WTC11 (cell line): ENCODE data around the gene RNF115. TPM values are rescaled to one million over a fixed set of nuclear protein-coding genes. Genes with fewer than 3 reads are reported as not detected.

Experiments
- ATAC-seq: fragments of 200-7000 bp; cut with Tn5 transposase; 2 replicates; pipeline ENCODE4 v1.10.0; 2021; ENCODE audit warnings: mild to moderate bottlenecking, moderate library complexity
- CTCF ChIA-PET: fragments of 300-600 bp; sonication (Branson Sonifier 250); formaldehyde crosslinking; loops from one replicate; lab custom pipeline; 2021; ENCODE audit warnings: antibody characterized with exemption; lab: Charles Lee
- POLR2A ChIA-PET: fragments of 350-600 bp; sonication (Branson Sonifier 250); formaldehyde crosslinking; loops from one replicate; lab custom pipeline; 2021; ENCODE audit warnings: antibody characterized with exemption; lab: Charles Lee
- DNase-seq: peaks from one replicate; pipeline ENCODE4 v3.0.0; 2021; ENCODE audit warnings: low spot score
- H3K27ac Mint-ChIP-seq: 2 replicates; pipeline ENCODE4 v1.8.0; 2021; ENCODE audit warnings: mixed read lengths
- H3K27me3 Mint-ChIP-seq: 2 replicates; pipeline ENCODE4 v1.8.0; 2021; ENCODE audit warnings: low read depth, mild to moderate bottlenecking, moderate library complexity, mixed read lengths
- H3K36me3 Mint-ChIP-seq: 2 replicates; pipeline ENCODE4 v1.8.0; 2021; ENCODE audit warnings: mixed read lengths
- H3K4me1 Mint-ChIP-seq: 2 replicates; pipeline ENCODE4 v1.8.0; 2022; ENCODE audit warnings: mixed read lengths
- H3K4me3 Mint-ChIP-seq: 2 replicates; pipeline ENCODE4 v1.8.0; 2021; ENCODE audit warnings: mild to moderate bottlenecking, moderate library complexity, mixed read lengths
- H3K9me3 Mint-ChIP-seq: 2 replicates; pipeline ENCODE4 v1.8.0; 2021; ENCODE audit warnings: mixed read lengths
- ATF1 ChIP-seq: sonication (generic); formaldehyde crosslinking; IDR thresholded peaks from 2 replicates; pipeline ENCODE4 v1.8.1; 2023; ENCODE audit warnings: mild to moderate bottlenecking, moderate library complexity, missing genetic modification reagents
- ELF4 ChIP-seq: sonication (generic); formaldehyde crosslinking; IDR thresholded peaks from 2 replicates; pipeline ENCODE4 v1.8.1; 2022; ENCODE audit warnings: low read depth, mild to moderate bottlenecking, moderate library complexity, missing genetic modification reagents
- ESRRA ChIP-seq: sonication (generic); formaldehyde crosslinking; IDR thresholded peaks from 2 replicates; pipeline ENCODE4 v1.8.1; 2022; ENCODE audit warnings: mild to moderate bottlenecking, missing genetic modification reagents, borderline replicate concordance
- GABPB1 ChIP-seq: sonication (generic); formaldehyde crosslinking; IDR thresholded peaks from 2 replicates; pipeline ENCODE4 v1.8.1; 2023; ENCODE audit warnings: mild to moderate bottlenecking, missing genetic modification reagents
- GRHL2 ChIP-seq: fragments of 250-450 bp; sonication (Bioruptor Pico); IDR thresholded peaks from 2 replicates; pipeline ENCODE4 v1.8.0; 2022; ENCODE audit warnings: mild to moderate bottlenecking, moderate library complexity; ENCODE audit not compliant: insufficient replicate concordance, severe bottlenecking
- GTF2I ChIP-seq: fragments of 250-450 bp; sonication (Bioruptor Pico); conservative IDR thresholded peaks from 2 replicates; pipeline ENCODE4 v1.4.0; 2021; ENCODE audit warnings: mild to moderate bottlenecking
- IRF2 ChIP-seq: sonication (generic); formaldehyde crosslinking; IDR thresholded peaks from 2 replicates; pipeline ENCODE4 v1.8.0; 2022; ENCODE audit warnings: low read depth, missing genetic modification reagents, borderline replicate concordance
- KAT7 ChIP-seq: sonication (generic); formaldehyde crosslinking; IDR thresholded peaks from 2 replicates; pipeline ENCODE4 v1.8.1; 2023; ENCODE audit warnings: missing genetic modification reagents, mild to moderate bottlenecking, borderline replicate concordance
- NFE2L1 ChIP-seq: sonication (generic); formaldehyde crosslinking; IDR thresholded peaks from 2 replicates; pipeline ENCODE4 v1.8.1; 2023; ENCODE audit warnings: missing genetic modification reagents
- NFYB ChIP-seq: sonication (generic); formaldehyde crosslinking; conservative IDR thresholded peaks from 2 replicates; pipeline ENCODE4 v1.8.0; 2022; ENCODE audit warnings: low read depth, missing genetic modification reagents
- NR2C2 ChIP-seq: sonication (generic); formaldehyde crosslinking; IDR thresholded peaks from 2 replicates; pipeline ENCODE4 v1.8.0; 2022; ENCODE audit warnings: mild to moderate bottlenecking, missing genetic modification reagents
- ZBTB21 ChIP-seq: sonication (generic); formaldehyde crosslinking; IDR thresholded peaks from 2 replicates; pipeline ENCODE4 v1.8.1; 2023; ENCODE audit warnings: mild to moderate bottlenecking, missing genetic modification reagents, borderline replicate concordance
- ZNF416 ChIP-seq: fragments of 250-450 bp; sonication (Bioruptor Pico); IDR thresholded peaks from 2 replicates; pipeline ENCODE4 v1.9.0; 2021; ENCODE audit warnings: mild to moderate bottlenecking, inconsistent platforms
- ZNF423 ChIP-seq: fragments of 250-450 bp; sonication (Bioruptor Pico); IDR thresholded peaks from 2 replicates; pipeline ENCODE4 v2.1.2; 2022; ENCODE audit warnings: mild to moderate bottlenecking, moderate library complexity
- total RNA-seq: library from RNA; stranded (reverse); gene quantifications from 3 replicates; pipeline ENCODE4 v1.2.3, GENCODE V29; 2021
- TF ChIP-seq, protein P1 (sequence below): sonication (generic); formaldehyde crosslinking; IDR thresholded peaks from 2 replicates; pipeline ENCODE4 v1.8.0; 2022; ENCODE audit warnings: mild to moderate bottlenecking, missing genetic modification reagents
- TF ChIP-seq, protein P2 (sequence below): fragments of 250-450 bp; sonication (Bioruptor Pico); IDR thresholded peaks from 2 replicates; pipeline ENCODE4 v1.9.0; 2021; ENCODE audit warnings: mild to moderate bottlenecking, borderline replicate concordance
- TF ChIP-seq, protein P3 (sequence below): sonication (generic); formaldehyde crosslinking; IDR thresholded peaks from 2 replicates; pipeline ENCODE4 v1.8.1; 2023; ENCODE audit warnings: mild to moderate bottlenecking, missing genetic modification reagents
- TF ChIP-seq, protein P4 (sequence below): sonication (generic); formaldehyde crosslinking; IDR thresholded peaks from 2 replicates; pipeline ENCODE4 v1.8.0; 2022; ENCODE audit warnings: mild to moderate bottlenecking, missing genetic modification reagents
- TF ChIP-seq, protein P5 (sequence below): sonication (generic); formaldehyde crosslinking; IDR thresholded peaks from 2 replicates; pipeline ENCODE4 v1.8.0; 2022; ENCODE audit warnings: missing genetic modification reagents
- TF ChIP-seq, protein P6 (sequence below): fragments of 200-600 bp; IDR thresholded peaks from 2 replicates; pipeline ENCODE4 v1.8.0; 2022; ENCODE audit warnings: antibody characterized with exemption
- TF ChIP-seq, protein P7 (sequence below): fragments of 250-450 bp; sonication (Bioruptor Pico); IDR thresholded peaks from 2 replicates; pipeline ENCODE4 v1.9.0; 2021; ENCODE audit warnings: mild to moderate bottlenecking
- TF ChIP-seq, protein P8 (sequence below): sonication (generic); formaldehyde crosslinking; IDR thresholded peaks from 2 replicates; pipeline ENCODE4 v1.8.1; 2022; ENCODE audit warnings: low read depth, mild to moderate bottlenecking, moderate library complexity, missing genetic modification reagents, borderline replicate concordance

Gene RNF115
- total RNA-seq, 1 experiment from 2014 or later, result 8.1 TPM

DNA sequence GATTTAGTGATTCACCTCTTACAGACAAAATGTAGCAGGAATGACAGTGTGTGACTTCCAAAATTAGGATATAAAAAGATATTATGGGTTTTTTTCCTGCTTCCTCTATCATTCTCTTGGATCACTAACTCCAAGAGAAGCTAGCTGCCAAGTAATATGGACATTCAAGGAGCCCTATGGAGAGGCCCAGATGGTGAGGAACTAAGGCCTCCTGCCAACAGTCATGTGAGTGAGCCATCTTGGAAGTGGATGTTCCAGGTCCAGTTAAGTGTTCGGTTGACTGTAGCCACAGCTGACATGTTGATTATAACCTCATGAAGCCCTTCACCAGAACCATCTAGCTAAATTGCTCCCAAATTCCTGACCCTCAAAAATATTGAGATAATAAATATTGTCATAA is 65.8 kb downstream of the RNF115 start:
- H3K4me3 Mint-ChIP-seq, result no peak overlapping the region
- no peaks in the 10 kb centered on the region for H3K4me1 Mint-ChIP-seq
- H3K27ac Mint-ChIP-seq, result no peak overlapping the region
- POLR2A ChIA-PET, result no interaction called here
- peaks cover 23% of the 10 kb centered on the region for H3K9me3 Mint-ChIP-seq
- CTCF ChIA-PET, result no interaction called here
- TF ChIP-seq GRHL2 (no peak), NFE2L1 (CRISPR knock-in tag) (no peak), ESRRA (CRISPR knock-in tag) (no peak), ZBTB21 (no peak), KAT7 (CRISPR knock-in tag) (no peak)
- TF ChIP-seq, protein P1, sequence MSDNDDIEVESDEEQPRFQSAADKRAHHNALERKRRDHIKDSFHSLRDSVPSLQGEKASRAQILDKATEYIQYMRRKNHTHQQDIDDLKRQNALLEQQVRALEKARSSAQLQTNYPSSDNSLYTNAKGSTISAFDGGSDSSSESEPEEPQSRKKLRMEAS, result no peak
- TF ChIP-seq, protein P2, sequence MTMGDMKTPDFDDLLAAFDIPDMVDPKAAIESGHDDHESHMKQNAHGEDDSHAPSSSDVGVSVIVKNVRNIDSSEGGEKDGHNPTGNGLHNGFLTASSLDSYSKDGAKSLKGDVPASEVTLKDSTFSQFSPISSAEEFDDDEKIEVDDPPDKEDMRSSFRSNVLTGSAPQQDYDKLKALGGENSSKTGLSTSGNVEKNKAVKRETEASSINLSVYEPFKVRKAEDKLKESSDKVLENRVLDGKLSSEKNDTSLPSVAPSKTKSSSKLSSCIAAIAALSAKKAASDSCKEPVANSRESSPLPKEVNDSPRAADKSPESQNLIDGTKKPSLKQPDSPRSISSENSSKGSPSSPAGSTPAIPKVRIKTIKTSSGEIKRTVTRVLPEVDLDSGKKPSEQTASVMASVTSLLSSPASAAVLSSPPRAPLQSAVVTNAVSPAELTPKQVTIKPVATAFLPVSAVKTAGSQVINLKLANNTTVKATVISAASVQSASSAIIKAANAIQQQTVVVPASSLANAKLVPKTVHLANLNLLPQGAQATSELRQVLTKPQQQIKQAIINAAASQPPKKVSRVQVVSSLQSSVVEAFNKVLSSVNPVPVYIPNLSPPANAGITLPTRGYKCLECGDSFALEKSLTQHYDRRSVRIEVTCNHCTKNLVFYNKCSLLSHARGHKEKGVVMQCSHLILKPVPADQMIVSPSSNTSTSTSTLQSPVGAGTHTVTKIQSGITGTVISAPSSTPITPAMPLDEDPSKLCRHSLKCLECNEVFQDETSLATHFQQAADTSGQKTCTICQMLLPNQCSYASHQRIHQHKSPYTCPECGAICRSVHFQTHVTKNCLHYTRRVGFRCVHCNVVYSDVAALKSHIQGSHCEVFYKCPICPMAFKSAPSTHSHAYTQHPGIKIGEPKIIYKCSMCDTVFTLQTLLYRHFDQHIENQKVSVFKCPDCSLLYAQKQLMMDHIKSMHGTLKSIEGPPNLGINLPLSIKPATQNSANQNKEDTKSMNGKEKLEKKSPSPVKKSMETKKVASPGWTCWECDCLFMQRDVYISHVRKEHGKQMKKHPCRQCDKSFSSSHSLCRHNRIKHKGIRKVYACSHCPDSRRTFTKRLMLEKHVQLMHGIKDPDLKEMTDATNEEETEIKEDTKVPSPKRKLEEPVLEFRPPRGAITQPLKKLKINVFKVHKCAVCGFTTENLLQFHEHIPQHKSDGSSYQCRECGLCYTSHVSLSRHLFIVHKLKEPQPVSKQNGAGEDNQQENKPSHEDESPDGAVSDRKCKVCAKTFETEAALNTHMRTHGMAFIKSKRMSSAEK (CRISPR knock-in tag), result no peak
- TF ChIP-seq, protein P3, sequence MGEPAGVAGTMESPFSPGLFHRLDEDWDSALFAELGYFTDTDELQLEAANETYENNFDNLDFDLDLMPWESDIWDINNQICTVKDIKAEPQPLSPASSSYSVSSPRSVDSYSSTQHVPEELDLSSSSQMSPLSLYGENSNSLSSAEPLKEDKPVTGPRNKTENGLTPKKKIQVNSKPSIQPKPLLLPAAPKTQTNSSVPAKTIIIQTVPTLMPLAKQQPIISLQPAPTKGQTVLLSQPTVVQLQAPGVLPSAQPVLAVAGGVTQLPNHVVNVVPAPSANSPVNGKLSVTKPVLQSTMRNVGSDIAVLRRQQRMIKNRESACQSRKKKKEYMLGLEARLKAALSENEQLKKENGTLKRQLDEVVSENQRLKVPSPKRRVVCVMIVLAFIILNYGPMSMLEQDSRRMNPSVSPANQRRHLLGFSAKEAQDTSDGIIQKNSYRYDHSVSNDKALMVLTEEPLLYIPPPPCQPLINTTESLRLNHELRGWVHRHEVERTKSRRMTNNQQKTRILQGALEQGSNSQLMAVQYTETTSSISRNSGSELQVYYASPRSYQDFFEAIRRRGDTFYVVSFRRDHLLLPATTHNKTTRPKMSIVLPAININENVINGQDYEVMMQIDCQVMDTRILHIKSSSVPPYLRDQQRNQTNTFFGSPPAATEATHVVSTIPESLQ (CRISPR knock-in tag), result no peak
- DNase-seq (no peak), ATAC-seq (no peak)
- H3K36me3 Mint-ChIP-seq, result peaks cover 33% of the 10 kb centered on the region
- no peaks in the 10 kb centered on the region for H3K27me3 Mint-ChIP-seq

DNA sequence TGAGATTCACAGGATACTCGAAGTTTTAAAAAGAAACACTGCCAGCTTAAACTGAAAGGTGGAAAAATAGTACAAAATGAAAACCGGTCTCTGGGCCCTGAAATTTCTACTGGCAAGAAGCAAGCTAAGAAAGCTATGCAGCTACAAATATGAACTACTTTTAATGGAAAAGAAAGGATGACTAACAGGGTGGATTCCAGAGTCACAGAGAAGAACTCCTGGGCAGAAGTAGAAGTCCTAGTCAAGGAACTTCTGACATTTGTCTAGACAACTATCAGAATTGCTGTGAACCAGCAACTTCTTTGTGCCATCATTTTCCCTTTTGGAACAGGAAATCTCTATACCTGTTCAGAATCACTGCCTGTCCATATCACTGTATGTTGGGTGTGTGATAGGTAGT is 66.5 kb downstream of the RNF115 start:
- Mint-ChIP-seq H3K9me3 (peaks cover 19% of the 10 kb centered on the region), H3K27me3 (no peaks in the 10 kb centered on the region), H3K4me3 (no peak overlapping the region), H3K4me1 (no peaks in the 10 kb centered on the region), H3K27ac (no peak overlapping the region), H3K36me3 (peaks cover 28% of the 10 kb centered on the region)
- DNase-seq (no peak), ATAC-seq (no peak)
- CTCF ChIA-PET, result no interaction called here
- POLR2A ChIA-PET, result no interaction called here
- TF ChIP-seq GABPB1 (CRISPR knock-in tag) (no peak), NR2C2 (CRISPR knock-in tag) (no peak), GTF2I (CRISPR knock-in tag) (no peak), NFYB (CRISPR knock-in tag) (no peak), ATF1 (CRISPR knock-in tag) (no peak), ZNF416 (CRISPR knock-in tag) (no peak), IRF2 (CRISPR knock-in tag) (no peak), ZNF423 (CRISPR knock-in tag) (no peak), ESRRA (CRISPR knock-in tag) (no peak), ELF4 (CRISPR knock-in tag) (no peak), ZBTB21 (no peak)
- TF ChIP-seq, protein P4, sequence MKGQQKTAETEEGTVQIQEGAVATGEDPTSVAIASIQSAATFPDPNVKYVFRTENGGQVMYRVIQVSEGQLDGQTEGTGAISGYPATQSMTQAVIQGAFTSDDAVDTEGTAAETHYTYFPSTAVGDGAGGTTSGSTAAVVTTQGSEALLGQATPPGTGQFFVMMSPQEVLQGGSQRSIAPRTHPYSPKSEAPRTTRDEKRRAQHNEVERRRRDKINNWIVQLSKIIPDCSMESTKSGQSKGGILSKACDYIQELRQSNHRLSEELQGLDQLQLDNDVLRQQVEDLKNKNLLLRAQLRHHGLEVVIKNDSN (CRISPR knock-in tag), result no peak
- TF ChIP-seq, protein P5, sequence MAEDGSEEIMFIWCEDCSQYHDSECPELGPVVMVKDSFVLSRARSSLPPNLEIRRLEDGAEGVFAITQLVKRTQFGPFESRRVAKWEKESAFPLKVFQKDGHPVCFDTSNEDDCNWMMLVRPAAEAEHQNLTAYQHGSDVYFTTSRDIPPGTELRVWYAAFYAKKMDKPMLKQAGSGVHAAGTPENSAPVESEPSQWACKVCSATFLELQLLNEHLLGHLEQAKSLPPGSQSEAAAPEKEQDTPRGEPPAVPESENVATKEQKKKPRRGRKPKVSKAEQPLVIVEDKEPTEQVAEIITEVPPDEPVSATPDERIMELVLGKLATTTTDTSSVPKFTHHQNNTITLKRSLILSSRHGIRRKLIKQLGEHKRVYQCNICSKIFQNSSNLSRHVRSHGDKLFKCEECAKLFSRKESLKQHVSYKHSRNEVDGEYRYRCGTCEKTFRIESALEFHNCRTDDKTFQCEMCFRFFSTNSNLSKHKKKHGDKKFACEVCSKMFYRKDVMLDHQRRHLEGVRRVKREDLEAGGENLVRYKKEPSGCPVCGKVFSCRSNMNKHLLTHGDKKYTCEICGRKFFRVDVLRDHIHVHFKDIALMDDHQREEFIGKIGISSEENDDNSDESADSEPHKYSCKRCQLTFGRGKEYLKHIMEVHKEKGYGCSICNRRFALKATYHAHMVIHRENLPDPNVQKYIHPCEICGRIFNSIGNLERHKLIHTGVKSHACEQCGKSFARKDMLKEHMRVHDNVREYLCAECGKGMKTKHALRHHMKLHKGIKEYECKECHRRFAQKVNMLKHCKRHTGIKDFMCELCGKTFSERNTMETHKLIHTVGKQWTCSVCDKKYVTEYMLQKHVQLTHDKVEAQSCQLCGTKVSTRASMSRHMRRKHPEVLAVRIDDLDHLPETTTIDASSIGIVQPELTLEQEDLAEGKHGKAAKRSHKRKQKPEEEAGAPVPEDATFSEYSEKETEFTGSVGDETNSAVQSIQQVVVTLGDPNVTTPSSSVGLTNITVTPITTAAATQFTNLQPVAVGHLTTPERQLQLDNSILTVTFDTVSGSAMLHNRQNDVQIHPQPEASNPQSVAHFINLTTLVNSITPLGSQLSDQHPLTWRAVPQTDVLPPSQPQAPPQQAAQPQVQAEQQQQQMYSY (CRISPR knock-in tag), result no peak
- TF ChIP-seq, protein P6, sequence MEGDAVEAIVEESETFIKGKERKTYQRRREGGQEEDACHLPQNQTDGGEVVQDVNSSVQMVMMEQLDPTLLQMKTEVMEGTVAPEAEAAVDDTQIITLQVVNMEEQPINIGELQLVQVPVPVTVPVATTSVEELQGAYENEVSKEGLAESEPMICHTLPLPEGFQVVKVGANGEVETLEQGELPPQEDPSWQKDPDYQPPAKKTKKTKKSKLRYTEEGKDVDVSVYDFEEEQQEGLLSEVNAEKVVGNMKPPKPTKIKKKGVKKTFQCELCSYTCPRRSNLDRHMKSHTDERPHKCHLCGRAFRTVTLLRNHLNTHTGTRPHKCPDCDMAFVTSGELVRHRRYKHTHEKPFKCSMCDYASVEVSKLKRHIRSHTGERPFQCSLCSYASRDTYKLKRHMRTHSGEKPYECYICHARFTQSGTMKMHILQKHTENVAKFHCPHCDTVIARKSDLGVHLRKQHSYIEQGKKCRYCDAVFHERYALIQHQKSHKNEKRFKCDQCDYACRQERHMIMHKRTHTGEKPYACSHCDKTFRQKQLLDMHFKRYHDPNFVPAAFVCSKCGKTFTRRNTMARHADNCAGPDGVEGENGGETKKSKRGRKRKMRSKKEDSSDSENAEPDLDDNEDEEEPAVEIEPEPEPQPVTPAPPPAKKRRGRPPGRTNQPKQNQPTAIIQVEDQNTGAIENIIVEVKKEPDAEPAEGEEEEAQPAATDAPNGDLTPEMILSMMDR, result no peak
- TF ChIP-seq, protein P7, sequence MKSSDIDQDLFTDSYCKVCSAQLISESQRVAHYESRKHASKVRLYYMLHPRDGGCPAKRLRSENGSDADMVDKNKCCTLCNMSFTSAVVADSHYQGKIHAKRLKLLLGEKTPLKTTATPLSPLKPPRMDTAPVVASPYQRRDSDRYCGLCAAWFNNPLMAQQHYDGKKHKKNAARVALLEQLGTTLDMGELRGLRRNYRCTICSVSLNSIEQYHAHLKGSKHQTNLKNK (CRISPR knock-in tag), result no peak
- TF ChIP-seq, protein P8, sequence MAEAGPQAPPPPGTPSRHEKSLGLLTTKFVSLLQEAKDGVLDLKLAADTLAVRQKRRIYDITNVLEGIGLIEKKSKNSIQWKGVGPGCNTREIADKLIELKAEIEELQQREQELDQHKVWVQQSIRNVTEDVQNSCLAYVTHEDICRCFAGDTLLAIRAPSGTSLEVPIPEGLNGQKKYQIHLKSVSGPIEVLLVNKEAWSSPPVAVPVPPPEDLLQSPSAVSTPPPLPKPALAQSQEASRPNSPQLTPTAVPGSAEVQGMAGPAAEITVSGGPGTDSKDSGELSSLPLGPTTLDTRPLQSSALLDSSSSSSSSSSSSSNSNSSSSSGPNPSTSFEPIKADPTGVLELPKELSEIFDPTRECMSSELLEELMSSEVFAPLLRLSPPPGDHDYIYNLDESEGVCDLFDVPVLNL, result no peak
